Fibroblast of villous mesenchyme (primary cell): ENCODE data around the gene MIPEP. TPM values are rescaled to one million over a fixed set of nuclear protein-coding genes. Genes with fewer than 3 reads are reported as not detected.

Experiments used
- DNase-seq: peaks from one replicate; pipeline ENCODE4 v3.0.0-alpha.2; 2010; ENCODE audit warnings: low read depth
- H3K4me3 ChIP-seq: 2 replicates; pipeline ENCODE4 v1.5.1; 2011; ENCODE audit warnings: low read depth, mild to moderate bottlenecking, low read length
- CTCF ChIP-seq: IDR thresholded peaks from 2 replicates; pipeline ENCODE4 v1.5.1; 2012; ENCODE audit warnings: low read depth, mild to moderate bottlenecking, low read length; ENCODE audit not compliant: insufficient read depth
- total RNA-seq: library from RNA; depleted of rRNA; stranded (reverse); fragments of >200 nt; gene quantifications from 2 replicates; pipeline ENCODE4 v1.2.3, GENCODE V29; 2012

MIPEP gene
- total RNA-seq, 1 donor, result 38.9 TPM

- no peak for TF ChIP-seq CTCF
- DNase-seq, result peak; percentile 20
- no peak overlapping the region for H3K4me3 ChIP-seq
Measured at GRCh38 chr13:23822252-23822824, 66.9 kb downstream of the MIPEP start.

GRCh38 chr13:23820530-23820929 lies 68.7 kb downstream of the MIPEP start:
- no peak for DNase-seq
- no peak for TF ChIP-seq CTCF
- no peak overlapping the region for H3K4me3 ChIP-seq

- no peak overlapping the region for H3K4me3 ChIP-seq
- no peak for TF ChIP-seq CTCF
- DNase-seq, result no peak
Measured at GRCh38 chr13:23817830-23818229, 71.4 kb downstream of the MIPEP start.

GRCh38 chr13:23817136-23817535 lies 72.1 kb downstream of the MIPEP start:
- no peak for DNase-seq
- no peak overlapping the region for H3K4me3 ChIP-seq
- no peak for TF ChIP-seq CTCF

GRCh38 chr13:23813635-23814034 lies 75.6 kb downstream of the MIPEP start:
- H3K4me3 ChIP-seq, result no peak overlapping the region
- DNase-seq, result no peak
- no peak for TF ChIP-seq CTCF

- TF ChIP-seq CTCF, result no peak
- DNase-seq, result no peak
Measured at GRCh38 chr13:23811366-23812062, 77.7 kb downstream of the MIPEP start.

More at GRCh38 chr13:23811366-23812062, 77.7 kb downstream of the MIPEP start:
- H3K4me3 ChIP-seq, result no peak overlapping the region
